G401.6 (cell line): ENCODE data around the gene HAPSTR1.

Experiments used
- FAIRE-seq: peaks from 2 replicates; lab custom pipeline; 2012; peaks lifted over from hg19 to GRCh38; lab: Jason Lieb, UNC

Gene HAPSTR1

DNA sequence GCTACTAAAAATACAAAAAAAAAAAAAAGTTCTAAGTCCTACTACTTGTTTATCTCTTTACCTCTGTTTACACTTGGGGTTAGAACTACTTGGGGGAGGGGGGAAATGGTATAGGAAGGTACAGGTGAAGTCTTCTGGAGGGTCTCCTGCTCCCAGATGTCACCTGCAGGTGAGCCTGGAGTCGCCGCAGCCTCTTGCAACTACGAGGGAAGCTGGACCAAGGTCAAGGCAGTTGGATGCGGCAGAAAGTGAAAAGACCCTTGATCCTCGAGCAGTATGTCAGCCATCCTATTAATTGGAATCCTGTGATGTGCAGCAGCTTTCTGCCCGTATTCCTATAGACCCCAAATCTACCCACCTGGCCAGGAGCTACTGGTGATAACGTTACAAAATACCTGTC, 33.0 kb downstream of the HAPSTR1 start:
- no peak for FAIRE-seq

- no peak for FAIRE-seq
Observed at GRCh38 chr16:9124908-9125584, 33.6 kb downstream of the HAPSTR1 start.

DNA sequence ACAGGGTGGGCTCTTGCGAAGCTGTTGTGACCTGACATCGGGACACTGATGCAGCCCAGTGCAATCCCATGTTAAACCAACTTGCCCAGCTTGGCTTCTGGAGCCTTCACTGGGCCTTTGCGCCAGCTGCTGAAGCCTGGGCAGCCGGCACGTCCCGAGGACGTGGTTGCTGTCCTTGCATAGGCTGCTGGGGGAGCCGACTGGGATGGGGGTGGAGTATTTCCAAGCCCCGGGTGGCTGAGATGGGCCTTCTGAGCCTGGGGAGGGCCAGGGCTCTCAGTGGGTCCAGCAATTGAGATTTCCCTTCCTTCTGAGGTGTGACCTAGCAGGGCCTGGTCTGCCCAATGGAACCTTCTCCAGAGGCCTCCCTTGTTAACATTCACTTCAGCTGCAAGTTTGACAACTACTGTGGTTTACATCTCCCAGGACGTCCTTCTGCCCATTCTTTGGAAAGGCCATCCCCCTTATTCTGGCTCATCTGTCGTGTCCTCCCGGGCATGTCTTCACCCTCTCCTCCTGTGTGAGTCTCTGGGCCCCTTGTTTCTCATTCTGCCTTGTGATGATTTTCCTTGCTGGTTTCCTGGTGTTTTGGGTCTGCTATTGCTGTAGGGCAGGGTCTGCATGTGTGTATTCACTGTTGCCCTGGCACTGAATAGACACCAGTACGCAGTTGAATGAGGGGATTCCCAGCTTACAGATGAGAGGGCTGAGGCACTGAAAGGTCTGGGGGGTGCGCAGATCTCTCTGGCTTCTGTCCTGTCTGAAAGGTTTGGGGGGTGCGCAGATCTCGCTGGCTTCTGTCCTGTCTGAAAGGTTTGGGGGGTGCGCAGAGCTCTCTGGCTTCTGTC, 34.4 kb downstream of the HAPSTR1 start:
- no peak for FAIRE-seq

GRCh38 chr16:9126609-9127008, 35.2 kb downstream of the HAPSTR1 start:
- no peak for FAIRE-seq

- FAIRE-seq, result no peak
Observed at GRCh38 chr16:9128346-9129342, 37.2 kb downstream of the HAPSTR1 start.

- FAIRE-seq, result no peak
Observed at GRCh38 chr16:9134306-9134705, 42.9 kb downstream of the HAPSTR1 start.

DNA sequence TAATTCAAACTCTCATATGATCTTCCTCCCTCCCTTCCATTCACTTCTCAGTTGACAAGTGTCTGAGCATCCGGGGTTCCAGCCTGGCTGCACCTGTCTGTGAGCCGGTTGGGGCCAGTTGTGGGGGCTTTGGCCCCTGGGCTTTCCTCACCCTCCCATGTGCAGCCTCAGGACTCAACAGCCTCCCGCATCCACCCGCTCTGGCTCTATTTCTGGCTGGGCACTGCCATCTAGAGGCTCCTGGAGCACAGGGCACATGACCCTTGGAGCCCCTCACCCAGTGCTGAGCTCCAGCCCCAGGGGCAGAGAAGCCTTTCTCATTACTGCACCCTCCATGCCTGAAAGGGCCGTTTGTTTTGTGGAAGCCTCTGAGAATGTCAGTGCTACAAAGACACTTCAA, 43.3 kb downstream of the HAPSTR1 start:
- FAIRE-seq, result no peak

DNA sequence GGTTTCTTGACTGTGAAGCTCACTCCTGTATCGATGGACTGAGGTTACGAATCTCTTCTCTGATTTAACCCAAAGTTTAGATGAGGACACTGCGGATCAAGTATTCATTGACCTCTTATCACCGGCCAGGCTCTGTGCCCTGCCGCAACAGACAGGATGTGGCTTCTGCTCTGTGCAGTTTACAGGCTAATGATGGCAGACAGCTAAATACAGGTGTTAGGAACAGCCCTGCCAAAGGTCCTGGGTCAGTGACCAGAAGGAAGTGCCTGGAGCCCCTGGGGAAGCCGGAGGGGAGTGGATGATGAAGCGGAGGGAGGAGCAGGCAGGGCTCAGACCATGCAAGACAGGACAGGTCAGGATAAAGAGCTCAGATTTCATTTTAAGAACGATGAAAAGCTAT, 44.4 kb downstream of the HAPSTR1 start:
- FAIRE-seq, result no peak

DNA sequence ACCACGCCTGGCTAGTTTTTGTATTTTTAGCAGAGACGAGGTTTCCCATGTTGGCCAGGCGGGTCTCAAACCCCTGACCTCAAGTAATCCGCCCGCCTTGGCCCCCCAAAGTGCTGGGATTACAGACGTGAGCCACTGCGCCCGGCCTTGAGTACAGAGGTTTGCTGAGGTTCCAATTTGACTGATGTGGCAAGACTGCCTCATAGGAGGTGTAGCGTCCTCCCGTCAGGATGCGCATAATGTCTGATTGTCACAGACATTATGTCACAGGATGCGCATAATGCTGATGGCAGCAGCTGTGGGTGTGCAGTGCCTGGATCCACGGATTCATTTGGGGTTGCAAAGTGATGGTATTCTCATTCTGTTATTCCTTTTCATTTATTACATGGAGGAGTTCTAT, 45.2 kb downstream of the HAPSTR1 start:
- FAIRE-seq, result no peak

DNA sequence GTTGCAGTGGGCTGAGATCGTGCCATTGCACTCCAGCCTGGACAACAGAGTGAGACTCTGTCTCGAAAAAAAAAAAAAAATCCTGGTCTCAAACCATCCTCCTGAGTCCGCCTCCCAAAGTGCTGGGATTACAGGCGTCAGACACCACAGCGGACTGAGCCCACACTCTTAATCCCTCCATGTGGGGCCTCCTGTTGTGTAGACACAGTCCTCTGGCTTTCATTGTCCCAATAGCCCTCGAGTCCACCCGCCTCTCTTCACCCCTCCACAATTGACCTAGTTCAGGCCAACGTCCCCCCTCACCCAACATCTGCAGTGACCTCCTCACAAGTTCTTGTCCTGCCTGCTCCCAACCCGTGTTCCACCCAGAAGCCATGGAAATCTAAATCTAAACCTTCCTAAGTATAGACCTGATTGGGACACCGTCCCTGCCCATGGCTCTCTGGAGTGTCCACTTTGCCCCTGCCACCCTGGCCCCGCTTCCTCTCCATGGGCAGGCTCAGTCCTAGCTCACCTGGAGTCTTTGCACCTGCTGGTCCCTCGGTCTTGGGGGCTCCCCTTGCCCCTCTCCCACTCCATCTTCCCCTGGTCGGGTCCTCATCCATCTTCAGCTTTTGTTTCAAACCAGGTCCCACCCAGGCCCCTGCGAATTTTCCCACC, 46.7 kb downstream of the HAPSTR1 start:
- FAIRE-seq, result no peak

DNA sequence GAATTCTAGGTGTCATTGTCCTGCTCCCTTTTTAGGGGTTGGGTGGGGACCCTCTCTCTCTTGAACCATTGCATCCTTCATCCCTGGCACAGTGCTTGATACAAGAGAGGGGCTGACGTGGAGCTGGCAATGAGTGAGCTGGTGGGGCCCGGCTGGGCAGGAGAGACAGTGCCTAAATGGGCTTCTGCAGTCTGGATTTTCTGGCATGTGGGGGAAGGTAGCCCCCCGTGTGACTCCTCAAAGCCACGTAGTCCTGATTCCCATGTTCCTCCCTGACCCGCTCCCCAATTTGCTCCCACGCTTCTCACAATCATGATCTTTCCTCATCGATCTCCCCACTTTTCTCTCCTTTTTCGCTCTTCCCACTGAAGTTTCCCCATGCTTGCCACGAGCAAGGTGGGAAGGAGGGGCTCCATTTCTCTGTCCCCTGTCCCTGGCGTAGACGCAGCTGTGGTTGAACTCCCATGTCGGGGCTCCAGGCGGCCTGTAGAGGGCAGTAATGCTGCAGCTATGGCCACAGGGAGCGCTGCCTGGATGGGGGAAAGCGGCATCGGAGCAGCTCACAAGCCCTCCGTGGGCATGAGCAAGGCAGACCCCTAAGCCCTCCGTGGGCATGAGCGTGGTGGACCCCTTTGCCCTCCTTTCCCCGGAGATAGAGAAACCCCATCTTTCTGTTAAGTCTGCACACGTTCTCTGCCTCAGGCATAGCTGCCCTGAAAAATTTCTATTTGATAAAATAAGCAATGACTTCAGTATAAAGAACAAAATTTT, 47.5 kb downstream of the HAPSTR1 start:
- no peak for FAIRE-seq

DNA sequence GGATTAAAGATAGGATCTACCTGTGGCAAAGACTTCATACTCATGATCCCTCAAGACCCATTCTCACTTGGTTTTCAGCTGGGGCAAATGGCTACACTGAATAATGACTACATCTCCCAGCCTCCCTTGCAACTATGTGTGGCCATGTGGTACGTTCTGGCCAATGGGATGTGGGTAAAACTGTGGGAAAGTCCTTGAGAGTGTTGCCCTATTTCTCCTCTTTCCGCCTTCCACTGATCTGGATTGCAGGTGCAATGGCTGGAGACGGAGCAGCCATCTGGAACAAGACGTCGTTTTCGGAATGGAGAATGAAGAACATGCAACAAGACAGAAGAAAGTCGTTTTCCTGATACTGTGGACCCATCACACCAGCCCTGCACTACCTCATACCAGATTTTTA, 48.5 kb downstream of the HAPSTR1 start:
- FAIRE-seq, result no peak
